ENCODE data around the gene DLG5.
"Not testable (repeated sequence)": the region's sequence is repeated elsewhere in the genome, so short reads cannot be mapped to it uniquely, and the experiment has no call there.

The DLG5 gene

GRCh38 chr10:77791506-77791905, 135.0 kb downstream of the DLG5 start:
- H3K36me3 Mint-ChIP-seq, result no peaks in the 10 kb centered on the region
- H3K9me3 Mint-ChIP-seq (ENCODE audit: low read depth), result no peaks in the 10 kb centered on the region
- no peak overlapping the region for H3K4me3 Mint-ChIP-seq
- H3K4me1 Mint-ChIP-seq (ENCODE audit: low read depth), result no peaks in the 10 kb centered on the region
- no peak overlapping the region for H3K27ac Mint-ChIP-seq
- no peaks in the 10 kb centered on the region for H3K27me3 Mint-ChIP-seq

- Mint-ChIP-seq H3K4me1 (ENCODE audit: low read depth) (no peaks in the 10 kb centered on the region), H3K9me3 (ENCODE audit: low read depth) (no peaks in the 10 kb centered on the region), H3K36me3 (no peaks in the 10 kb centered on the region), H3K27ac (no peak overlapping the region), H3K27me3 (no peaks in the 10 kb centered on the region), H3K4me3 (no peak overlapping the region)
These were observed 136.7 kb downstream of the DLG5 start for GRCh38 chr10:77789861-77790260.

GRCh38 chr10:77789016-77789415, 137.5 kb downstream of the DLG5 start:
- H3K4me3 Mint-ChIP-seq, result no peak overlapping the region
- H3K4me1 Mint-ChIP-seq (ENCODE audit: low read depth), result no peaks in the 10 kb centered on the region
- H3K9me3 Mint-ChIP-seq (ENCODE audit: low read depth), result no peaks in the 10 kb centered on the region
- H3K27ac Mint-ChIP-seq, result no peak overlapping the region
- H3K27me3 Mint-ChIP-seq, result no peaks in the 10 kb centered on the region
- H3K36me3 Mint-ChIP-seq, result no peaks in the 10 kb centered on the region

GRCh38 chr10:77788496-77789010, 138.0 kb downstream of the DLG5 start:
- no peak overlapping the region for H3K27ac Mint-ChIP-seq

GRCh38 chr10:77787440-77787839, 139.1 kb downstream of the DLG5 start:
- no peaks in the 10 kb centered on the region for H3K9me3 Mint-ChIP-seq (ENCODE audit: low read depth)
- no peaks in the 10 kb centered on the region for H3K4me1 Mint-ChIP-seq (ENCODE audit: low read depth)
- no peak overlapping the region for H3K4me3 Mint-ChIP-seq
- H3K27me3 Mint-ChIP-seq, result no peaks in the 10 kb centered on the region
- no peaks in the 10 kb centered on the region for H3K36me3 Mint-ChIP-seq
- H3K27ac Mint-ChIP-seq, result no peak overlapping the region

More at GRCh38 chr10:77788496-77789010, 138.0 kb downstream of the DLG5 start:
- H3K4me3 Mint-ChIP-seq, result no peak overlapping the region
- no peaks in the 10 kb centered on the region for H3K36me3 Mint-ChIP-seq
- H3K27me3 Mint-ChIP-seq, result no peaks in the 10 kb centered on the region
- no peaks in the 10 kb centered on the region for H3K4me1 Mint-ChIP-seq (ENCODE audit: low read depth)
- H3K9me3 Mint-ChIP-seq (ENCODE audit: low read depth), result no peaks in the 10 kb centered on the region

- no peaks in the 10 kb centered on the region for H3K9me3 Mint-ChIP-seq (ENCODE audit: low read depth)
- no peak overlapping the region for H3K27ac Mint-ChIP-seq
- no peak overlapping the region for H3K4me3 Mint-ChIP-seq
- no peaks in the 10 kb centered on the region for H3K4me1 Mint-ChIP-seq (ENCODE audit: low read depth)
- no peaks in the 10 kb centered on the region for H3K36me3 Mint-ChIP-seq
- no peaks in the 10 kb centered on the region for H3K27me3 Mint-ChIP-seq
These were observed 141.7 kb downstream of the DLG5 start for GRCh38 chr10:77784856-77785255.

GRCh38 chr10:77782328-77783061, 144.1 kb downstream of the DLG5 start:
- peaks cover 4% of the 10 kb centered on the region for H3K9me3 Mint-ChIP-seq (ENCODE audit: low read depth)
- no peaks in the 10 kb centered on the region for H3K4me1 Mint-ChIP-seq (ENCODE audit: low read depth)
- no peaks in the 10 kb centered on the region for H3K36me3 Mint-ChIP-seq
- H3K27me3 Mint-ChIP-seq, result peaks cover 2% of the 10 kb centered on the region
- no peak overlapping the region for H3K27ac Mint-ChIP-seq
- no peak overlapping the region for H3K4me3 Mint-ChIP-seq

GRCh38 chr10:77781451-77782327, 144.9 kb downstream of the DLG5 start:
- no peak overlapping the region for H3K4me3 Mint-ChIP-seq

GRCh38 chr10:77780180-77780579, 146.4 kb downstream of the DLG5 start:
- Mint-ChIP-seq H3K27ac (no peak overlapping the region), H3K4me1 (ENCODE audit: low read depth) (no peaks in the 10 kb centered on the region), H3K9me3 (ENCODE audit: low read depth) (peaks cover 16% of the 10 kb centered on the region)

More at GRCh38 chr10:77781451-77782327, 144.9 kb downstream of the DLG5 start:
- Mint-ChIP-seq H3K27ac (no peak overlapping the region), H3K4me1 (ENCODE audit: low read depth) (no peaks in the 10 kb centered on the region), H3K36me3 (no peaks in the 10 kb centered on the region), H3K27me3 (peaks cover 2% of the 10 kb centered on the region), H3K9me3 (ENCODE audit: low read depth) (peaks cover 9% of the 10 kb centered on the region)

GRCh38 chr10:77776487-77776886, 150.1 kb downstream of the DLG5 start:
- H3K9me3 Mint-ChIP-seq (ENCODE audit: low read depth), result peaks cover 16% of the 10 kb centered on the region

More at GRCh38 chr10:77780180-77780579, 146.4 kb downstream of the DLG5 start:
- no peak overlapping the region for H3K4me3 Mint-ChIP-seq
- H3K36me3 Mint-ChIP-seq, result no peaks in the 10 kb centered on the region
- H3K27me3 Mint-ChIP-seq, result peaks cover 2% of the 10 kb centered on the region

GRCh38 chr10:77774940-77775391, 151.6 kb downstream of the DLG5 start:
- Mint-ChIP-seq H3K27ac (no peak overlapping the region), H3K4me3 (no peak overlapping the region), H3K4me1 (ENCODE audit: low read depth) (no peaks in the 10 kb centered on the region), H3K9me3 (ENCODE audit: low read depth) (peaks cover 16% of the 10 kb centered on the region), H3K27me3 (peaks cover 2% of the 10 kb centered on the region), H3K36me3 (no peaks in the 10 kb centered on the region)

More at GRCh38 chr10:77776487-77776886, 150.1 kb downstream of the DLG5 start:
- Mint-ChIP-seq H3K27me3 (peaks cover 2% of the 10 kb centered on the region), H3K4me1 (ENCODE audit: low read depth) (no peaks in the 10 kb centered on the region), H3K27ac (no peak overlapping the region), H3K36me3 (no peaks in the 10 kb centered on the region), H3K4me3 (no peak overlapping the region)

GRCh38 chr10:77773631-77774426, 152.7 kb downstream of the DLG5 start:
- no peak overlapping the region for H3K27ac Mint-ChIP-seq
- peaks cover 16% of the 10 kb centered on the region for H3K9me3 Mint-ChIP-seq (ENCODE audit: low read depth)

GRCh38 chr10:77772852-77773600, 153.5 kb downstream of the DLG5 start:
- H3K4me1 Mint-ChIP-seq (ENCODE audit: low read depth); H3K36me3 Mint-ChIP-seq; H3K27me3 Mint-ChIP-seq; H3K4me3 Mint-ChIP-seq; H3K27ac Mint-ChIP-seq: not testable (repeated sequence)
- peaks cover 16% of the 10 kb centered on the region for H3K9me3 Mint-ChIP-seq (ENCODE audit: low read depth)

More at GRCh38 chr10:77773631-77774426, 152.7 kb downstream of the DLG5 start:
- Mint-ChIP-seq H3K4me3 (no peak overlapping the region), H3K27me3 (peaks cover 2% of the 10 kb centered on the region), H3K36me3 (no peaks in the 10 kb centered on the region), H3K4me1 (ENCODE audit: low read depth) (no peaks in the 10 kb centered on the region)

GRCh38 chr10:77771851-77772250, 154.7 kb downstream of the DLG5 start:
- Mint-ChIP-seq H3K9me3 (ENCODE audit: low read depth) (peaks cover 8% of the 10 kb centered on the region), H3K27ac (no peak overlapping the region), H3K4me1 (ENCODE audit: low read depth) (no peaks in the 10 kb centered on the region), H3K27me3 (no peaks in the 10 kb centered on the region), H3K36me3 (no peaks in the 10 kb centered on the region), H3K4me3 (no peak overlapping the region)

Data from activated naive CD8-positive, alpha-beta T cell (primary cell).